DMS79 treated with DMSO at 0.1 percent for 48 hours (cell line): ENCODE measurements around the gene CFAP45.

ENCODE experiments used
- DNase-seq: peaks from one replicate; lab custom pipeline; 2025; lab: John Stamatoyannopoulos, UW

CFAP45 gene

DNA sequence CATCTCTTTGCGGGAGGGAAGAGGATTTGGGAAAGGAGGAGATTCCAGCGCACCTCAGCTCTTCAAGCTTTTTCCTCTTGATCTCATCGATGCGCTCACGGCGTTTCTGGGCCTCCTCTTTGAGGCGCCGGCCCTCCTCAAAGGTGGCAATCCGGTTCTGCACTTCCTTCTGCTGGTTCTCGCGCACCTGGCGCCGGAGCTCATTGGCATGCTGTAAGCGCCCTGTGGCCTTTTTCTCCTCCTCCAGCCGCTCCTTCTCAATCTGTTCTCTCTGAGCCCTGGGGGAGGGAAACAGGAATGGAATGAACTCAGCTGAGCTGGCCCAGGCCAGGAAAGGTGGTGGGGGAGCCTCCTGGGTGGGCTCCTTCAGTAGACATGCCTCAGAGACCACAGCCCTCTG lies 27.1 kb downstream of the CFAP45 start:
- DNase-seq: no peak

DNA sequence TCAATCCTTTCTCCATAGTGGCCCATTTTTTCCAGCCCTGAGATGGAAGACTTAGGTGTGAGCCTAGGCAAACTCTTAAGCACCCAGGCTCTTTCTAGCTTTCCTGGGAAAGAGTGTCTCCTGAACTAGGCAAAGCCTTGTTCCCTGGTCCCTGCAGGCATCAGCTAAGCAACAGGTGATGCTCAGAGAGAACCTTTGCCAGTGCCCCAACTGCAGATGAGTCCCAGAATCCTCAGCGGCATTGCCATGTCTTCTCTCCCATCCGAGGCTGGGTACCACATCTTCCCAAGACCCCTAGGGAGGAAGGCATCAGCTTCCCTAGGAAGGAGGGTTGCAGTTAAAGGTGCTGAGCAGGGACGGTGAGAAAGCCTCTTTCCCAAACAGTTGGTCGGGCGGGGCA lies 29.3 kb downstream of the CFAP45 start:
- DNase-seq: no peak

DNA sequence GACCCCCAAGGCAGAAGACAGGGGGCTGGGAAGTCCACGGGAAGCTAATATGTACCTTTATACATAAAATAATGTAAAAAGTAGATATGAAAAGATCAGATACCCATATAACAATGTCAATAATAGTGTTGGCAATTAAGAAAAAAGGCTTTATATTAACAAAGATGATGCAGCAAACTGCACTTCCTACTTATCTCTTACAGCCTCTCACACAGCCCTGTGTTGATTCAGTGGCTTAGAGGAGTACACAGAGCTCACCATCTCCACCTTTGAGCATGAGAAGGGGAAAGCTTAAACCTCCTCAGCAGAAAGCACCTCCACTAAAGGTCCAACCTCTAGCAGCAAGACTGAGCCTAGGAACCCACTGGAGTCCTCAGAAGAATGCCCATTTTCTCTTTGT lies 30.4 kb downstream of the CFAP45 start:
- DNase-seq: no peak

DNA sequence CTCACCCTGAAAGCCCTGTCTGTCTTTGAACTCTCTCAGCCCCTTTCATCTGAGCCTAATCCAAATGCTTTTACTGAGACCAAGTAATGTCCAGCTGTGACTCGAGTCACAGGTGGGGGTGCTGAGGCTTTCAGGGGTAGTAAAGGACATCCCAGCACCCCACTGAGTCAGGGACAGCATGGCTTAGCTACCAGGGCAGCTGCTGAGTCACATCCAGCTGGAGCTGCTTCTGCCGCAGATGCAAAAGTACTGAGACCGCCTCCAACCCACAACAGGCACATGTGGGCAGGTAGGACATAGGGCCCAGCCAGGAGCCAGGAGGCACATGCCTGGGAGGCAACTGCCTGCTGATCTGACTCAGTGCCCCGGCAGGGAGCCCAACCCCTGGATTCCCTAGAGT lies 30.8 kb downstream of the CFAP45 start:
- DNase-seq: no peak

DNA sequence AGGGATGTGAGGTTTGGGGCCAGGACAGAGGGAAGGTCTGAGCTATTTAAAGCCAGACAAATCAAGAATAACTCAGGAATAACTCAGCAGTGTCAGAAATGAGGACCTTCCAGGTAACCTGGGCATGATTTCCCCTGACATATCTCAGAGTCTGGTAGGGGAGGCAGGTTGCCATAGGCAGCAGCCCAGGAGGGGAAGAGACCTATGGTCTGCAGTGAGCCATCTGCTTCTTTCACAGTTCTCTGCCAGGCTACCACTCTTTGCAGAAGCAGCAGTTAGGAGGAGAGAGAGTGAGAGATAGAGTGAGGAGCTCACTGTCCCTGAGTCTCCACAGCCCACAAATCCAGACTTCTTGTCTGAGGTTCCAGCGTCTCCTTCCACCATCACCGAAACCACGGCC lies 31.2 kb downstream of the CFAP45 start:
- DNase-seq: no peak

DNA sequence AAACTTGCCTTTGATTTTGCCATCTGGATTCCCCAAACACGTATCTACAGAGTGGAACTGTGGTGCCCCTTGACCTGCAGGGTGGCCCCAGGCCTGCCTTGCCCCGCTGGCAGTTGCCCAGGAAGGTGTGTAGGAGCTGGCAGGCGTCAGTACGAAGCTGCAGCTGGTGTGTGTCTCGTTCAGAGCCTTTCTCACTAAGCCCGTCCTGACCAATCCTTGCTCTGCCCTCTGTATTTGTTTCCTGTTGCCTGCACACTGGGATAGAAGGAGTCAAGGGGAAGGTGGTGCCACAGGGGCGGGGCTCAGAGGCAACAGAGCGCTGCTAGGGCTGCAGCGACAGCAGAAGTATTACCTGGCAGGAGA lies 32.3 kb downstream of the CFAP45 start:
- peak; percentile 96 for DNase-seq

DNA sequence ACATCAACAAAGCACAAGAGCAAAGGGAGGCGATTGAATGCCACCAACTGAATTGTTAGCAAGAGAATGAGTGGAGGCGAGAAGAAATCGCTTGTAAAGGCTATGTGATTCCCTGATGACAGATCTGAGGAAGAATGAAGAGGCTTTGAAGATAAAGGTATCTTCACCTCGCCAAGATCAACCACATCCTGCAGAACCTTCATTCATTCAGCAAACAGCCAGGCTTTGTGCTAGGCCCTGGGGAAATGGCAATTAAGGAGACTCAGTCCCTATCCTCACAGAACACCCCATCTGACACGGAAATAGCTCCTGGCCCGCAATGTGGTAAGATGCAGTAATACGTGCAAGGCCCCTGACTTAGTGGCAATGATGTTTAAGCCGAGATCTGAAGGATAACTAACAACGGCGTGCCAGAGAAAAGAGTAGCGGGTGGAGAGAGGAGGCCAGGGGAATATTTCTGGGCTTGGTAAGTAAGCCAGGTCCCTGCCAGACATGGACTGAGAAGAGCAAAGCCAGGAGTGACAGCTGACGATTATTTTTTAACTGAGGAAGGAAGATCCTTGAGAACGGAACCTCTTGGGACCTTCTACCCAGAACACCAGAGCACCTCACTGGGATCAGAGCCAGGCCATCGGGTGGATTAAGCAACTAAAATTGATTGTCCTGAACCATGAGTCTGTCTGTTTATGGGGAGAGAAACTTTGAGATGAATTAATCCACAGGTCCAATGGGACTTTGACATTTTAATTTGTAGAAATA lies 32.9 kb downstream of the CFAP45 start:
- no peak for DNase-seq

DNA sequence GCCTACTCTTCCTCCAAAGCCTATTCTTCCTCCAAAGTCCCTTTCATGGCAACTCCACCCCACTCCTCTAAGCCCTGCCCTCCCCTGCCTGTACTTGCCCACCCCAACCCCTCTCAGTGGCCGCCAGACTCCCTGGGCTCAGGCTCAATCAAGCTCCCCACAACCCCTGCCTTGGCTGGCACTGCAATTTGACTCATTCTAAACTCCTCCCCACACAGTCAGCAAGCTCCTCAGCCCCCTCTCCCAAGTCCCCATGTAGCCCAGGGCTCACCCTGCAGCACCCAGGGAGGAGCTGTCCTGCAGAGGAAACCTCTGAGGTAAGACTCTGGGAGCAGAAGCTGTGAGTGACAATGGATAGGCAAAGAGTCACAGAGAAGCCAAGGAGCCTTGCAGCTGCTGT lies 33.9 kb downstream of the CFAP45 start:
- DNase-seq: no peak

DNA sequence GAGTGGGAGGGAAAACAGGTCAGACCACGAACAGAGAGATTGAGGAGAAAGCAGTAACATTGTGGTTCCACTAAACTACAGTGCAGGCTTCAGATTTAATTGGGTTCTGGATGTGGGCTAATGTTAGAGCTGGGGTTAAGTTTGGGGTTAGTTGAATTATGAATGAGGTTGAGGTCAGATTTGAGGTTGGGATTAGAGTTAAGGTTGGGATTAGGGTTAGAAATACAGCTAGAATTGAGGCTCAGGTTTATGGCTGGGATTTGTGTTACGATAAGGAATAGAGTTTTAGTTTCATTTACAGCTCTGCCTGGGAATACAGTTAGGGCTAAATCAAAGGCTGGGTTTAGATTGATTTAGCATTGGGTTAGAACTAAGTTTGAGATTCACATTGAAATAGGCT lies 35.7 kb downstream of the CFAP45 start:
- DNase-seq: no peak

DNA sequence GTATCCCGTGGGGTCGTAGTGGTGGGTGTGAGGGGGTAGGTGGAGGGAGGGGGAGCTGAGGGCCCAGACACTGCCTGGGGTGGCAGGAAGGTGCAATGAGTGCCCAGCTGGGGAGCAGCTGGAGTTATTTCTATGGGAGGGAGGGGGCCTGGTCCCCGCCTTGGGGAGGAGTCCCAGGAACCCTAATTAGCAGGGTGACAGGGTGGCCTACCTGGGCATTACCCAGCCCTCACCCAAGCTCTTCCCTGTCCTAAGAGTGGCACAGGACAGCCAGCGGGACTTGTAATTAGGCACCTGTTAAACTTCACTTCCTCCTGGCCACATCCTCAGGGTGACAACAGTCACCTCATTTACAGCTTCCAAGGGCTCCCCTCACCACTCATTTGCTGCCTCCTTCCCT lies 37.4 kb downstream of the CFAP45 start, which contains the start of gene VSIG8:
TSS of gene VSIG8 (minus strand) at position 101 of the 400 bp plus-strand sequence. CDS start 136 bp downstream, outside the sequence.
- no peak for DNase-seq

DNA sequence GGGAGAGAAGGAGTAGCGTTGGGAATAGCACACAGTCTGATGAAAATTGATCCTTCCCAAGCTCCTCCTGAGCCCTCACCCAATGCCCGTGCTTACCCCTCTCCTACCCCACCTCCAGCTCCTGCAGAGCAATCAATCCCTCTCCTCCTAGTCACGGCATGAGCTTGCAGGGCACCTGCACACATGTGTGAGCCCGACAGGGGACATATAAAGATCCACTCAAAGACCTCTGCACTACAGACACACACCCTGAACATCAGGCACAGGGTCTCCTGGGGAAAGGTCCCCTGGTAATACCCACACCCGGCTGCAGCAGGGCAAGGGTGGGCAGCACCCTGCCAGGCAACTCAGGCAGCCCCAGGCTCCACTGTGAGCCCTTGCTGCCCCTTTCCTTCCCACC lies 37.9 kb downstream of the CFAP45 start:
- no peak for DNase-seq

DNA sequence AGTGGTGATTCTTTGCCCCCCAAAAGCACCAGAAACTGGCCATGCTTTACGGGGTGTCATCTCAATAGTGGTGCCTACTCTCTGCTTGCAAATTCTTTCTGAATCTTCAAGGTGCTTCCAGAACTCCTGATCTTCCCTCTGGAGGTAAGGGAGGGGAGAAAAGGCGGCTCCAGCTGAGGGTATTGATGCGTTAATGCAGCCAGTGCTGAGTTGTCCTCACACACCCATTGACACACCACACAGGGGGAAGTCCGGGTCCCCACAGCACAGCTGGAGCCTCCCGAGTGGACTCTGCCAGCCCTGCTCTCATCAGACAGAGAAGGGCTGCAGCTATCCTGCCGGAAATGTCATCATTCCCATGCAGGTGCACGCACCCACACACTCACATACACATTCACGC lies 38.7 kb downstream of the CFAP45 start:
- DNase-seq: no peak

DNA sequence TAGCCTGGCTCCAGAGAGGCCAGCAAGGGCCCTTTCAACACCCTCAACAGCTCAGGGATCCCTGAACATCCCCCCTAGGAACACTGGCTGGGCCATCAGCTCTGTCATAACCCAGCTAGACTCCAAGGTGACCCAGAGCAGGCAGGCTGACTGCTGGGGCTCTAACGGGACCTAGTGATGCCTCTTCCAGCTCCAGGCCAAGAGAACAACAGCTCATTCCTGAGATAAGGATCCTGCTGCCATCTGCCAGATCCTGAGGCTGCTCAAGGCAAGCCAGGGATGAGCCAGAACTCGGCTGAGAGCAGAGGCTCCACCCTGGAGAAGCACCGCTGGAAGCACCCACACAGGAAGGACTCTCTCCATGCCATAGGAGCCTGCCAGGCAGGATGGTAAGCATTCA lies 39.5 kb downstream of the CFAP45 start:
- no peak for DNase-seq

DNA sequence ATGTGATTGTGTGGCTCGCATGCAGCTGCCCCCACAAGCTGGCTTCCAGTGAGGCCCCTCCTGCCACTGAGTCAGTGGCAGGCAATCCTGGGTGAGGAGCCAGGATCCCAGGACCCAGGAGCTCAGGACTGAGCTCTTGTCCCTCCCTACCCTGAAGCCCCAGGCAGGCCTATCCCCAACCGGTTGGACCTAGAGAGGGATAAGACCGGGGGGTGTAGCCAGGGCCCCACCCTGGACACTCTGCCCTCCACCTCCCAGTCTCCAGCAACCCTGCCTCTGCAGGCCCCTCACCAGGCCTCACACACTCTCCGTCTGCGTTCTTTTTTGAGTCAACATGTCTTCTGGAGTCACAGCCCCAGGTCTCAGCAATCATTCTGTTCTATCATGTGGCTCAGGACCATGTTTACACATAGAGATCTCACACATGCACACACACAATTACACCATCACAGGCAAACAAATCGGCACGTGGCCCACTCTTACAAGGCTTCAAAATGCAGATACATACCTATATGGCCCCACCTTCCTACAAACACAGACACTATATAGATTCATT lies 40.1 kb downstream of the CFAP45 start:
- DNase-seq: no peak

DNA sequence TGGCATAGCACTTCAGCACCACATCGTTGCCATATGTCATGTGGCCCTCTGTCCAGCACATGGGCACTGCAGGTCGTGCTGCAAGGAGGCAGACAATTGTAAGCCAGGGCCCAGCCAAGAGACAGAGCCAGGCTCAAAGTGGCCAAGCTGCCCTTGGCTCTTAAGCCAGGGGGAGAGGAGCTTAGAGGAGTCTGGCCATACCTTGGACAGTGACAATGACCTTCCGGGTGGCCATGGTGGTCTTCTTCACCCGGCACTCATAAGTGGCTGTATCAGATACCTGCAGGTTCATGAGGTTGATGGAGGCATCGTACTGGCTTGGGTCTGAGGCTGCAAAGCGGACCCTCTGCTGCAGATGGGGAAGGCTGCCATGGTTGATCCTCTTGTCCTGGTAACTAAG lies 42.1 kb downstream of the CFAP45 start:
- DNase-seq: no peak

DNA sequence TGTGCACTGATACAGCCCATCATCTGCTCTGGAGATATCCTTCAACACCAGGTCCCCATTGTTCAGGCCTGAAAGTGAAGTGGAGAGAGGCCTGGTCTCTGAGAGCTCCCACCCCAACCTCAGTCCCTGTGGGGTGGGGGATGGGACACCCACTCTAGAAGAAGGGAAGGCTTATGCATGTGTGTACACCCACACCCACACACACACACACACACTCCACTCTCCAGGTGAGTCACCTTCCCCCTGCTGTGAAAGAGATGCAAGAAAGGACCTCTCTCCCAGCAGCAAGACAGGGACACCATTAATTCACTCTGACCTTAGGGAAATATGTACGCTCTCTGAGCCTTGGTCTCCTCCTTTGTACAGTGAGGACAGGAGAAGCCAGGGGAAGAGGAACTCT lies 43.4 kb downstream of the CFAP45 start:
- no peak for DNase-seq

DNA sequence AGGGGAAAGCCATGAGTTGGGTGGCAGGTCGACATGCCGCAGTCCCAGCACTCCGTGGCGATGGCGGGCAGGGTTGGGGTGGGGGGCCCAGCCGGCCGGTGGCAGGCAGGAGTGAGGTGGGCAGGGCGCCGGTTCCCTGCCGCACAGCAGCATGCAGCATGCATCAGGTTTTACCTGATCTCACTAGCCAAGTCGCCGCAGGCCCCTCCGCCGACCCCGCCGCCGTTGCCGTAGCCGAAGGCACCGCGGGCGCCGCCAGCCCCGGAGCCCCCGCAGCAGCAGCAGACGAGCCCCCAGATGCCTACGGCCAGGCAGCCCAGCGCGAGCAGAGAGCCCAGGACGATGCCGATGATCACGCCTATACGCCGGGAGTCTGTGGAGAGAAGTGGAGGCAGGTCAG lies 44.3 kb downstream of the CFAP45 start:
- no peak for DNase-seq

DNA sequence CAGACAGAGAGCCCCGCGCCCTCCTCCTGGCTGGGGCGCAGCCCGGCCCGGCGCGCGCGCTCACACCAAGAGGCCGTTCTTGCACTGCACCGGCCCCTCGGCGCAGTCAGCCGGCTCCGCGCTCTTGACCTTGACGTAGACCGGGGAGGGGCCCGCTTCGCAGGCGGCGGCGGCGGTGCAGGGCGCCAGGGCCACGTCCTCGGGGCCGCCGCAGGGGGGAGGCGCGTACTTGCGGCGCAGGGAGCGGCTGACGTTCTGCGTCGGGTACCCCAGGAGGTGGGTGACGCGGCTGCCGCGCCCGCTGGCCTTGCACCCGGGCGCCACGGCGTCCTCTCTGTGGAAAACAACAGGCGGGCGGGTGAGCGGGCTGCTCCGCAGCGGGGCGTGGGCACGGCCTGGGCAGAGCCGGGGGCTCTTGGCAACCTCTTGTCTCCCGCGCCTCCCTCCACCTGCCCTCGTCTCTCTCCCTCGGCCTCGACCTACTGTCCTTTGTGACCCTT lies 45.2 kb downstream of the CFAP45 start:
- peak; percentile 80 for DNase-seq

DNA sequence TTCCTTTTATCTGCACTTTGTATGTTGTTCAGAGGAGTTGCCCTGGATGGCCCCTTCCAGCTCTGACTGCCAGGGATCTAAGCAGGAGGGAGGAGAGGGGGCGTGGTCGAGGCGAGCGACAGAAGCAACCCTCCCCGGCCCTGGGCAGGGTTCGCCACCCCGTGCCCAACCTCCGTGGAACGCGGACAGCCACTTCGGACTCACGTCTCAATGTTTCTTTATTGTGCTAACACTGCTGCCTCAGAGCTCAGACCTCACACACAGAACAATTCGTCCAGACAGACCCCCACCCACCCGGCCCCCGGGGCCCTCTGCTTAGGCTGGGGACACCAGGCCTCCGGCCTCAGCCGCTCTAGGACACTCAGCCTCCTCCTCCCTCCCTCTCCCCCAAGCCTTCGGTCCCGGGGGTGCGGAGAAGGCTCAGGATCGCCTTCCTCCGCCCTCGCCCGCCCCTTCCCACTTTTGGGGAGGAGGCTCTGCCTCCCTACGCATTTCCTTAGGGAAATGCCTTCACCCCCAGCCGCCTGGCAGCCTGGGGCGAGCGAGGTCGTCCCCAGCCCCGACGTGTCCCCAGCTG lies 45.8 kb downstream of the CFAP45 start:
- peak; percentile 83 for DNase-seq

DNA sequence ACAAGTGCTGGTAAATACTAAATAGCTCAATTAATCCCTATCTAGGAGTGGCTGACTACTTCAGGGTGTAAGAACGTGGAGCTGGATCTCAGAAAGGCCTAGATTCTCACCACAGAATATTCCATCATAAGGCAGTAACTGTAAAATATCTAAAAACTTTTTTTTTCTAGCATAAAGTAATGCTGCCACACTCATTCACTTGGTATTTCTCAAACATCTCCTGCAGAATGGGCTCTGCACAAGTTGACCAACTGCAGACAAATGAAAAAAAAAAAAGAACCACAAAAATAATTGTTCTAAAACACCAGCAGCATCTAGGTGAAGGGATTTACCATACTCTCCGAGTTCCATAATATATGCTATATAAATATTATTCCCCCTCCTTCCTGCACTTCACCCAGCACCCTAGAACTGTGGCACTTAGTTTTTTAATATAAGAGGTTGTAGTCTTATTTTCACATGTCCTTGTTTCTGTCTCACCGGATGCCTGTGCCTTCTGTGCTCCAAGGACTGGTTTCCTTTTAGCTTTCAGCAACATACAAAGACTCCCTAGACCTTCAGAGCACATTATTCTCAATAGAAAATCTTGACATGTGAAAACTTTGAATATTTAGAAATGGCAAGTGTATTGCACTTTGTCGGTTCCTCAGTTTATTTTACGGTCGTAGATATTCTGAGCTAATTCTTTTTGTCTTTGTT lies 46.4 kb downstream of the CFAP45 start:
- no peak for DNase-seq

DNA sequence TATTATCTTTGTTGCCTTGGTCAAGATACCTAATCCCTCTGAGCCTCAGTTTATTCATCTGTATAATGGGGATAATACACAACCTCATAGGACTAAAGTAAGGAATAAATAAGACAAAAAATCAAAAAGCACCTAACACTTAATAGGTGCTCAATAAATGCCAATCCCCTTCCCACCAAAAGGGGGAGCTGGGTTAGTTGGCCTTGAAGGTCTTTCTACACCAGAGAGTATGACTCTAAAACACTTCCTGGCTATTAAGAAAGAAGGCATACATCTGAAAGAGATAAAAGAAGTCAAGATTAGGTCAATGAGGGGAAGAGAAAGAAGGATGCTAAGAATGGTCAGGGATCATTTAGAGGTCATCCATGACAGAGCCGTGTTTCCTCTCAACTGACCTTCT lies 48.6 kb downstream of the CFAP45 start:
- DNase-seq: no peak

DNA sequence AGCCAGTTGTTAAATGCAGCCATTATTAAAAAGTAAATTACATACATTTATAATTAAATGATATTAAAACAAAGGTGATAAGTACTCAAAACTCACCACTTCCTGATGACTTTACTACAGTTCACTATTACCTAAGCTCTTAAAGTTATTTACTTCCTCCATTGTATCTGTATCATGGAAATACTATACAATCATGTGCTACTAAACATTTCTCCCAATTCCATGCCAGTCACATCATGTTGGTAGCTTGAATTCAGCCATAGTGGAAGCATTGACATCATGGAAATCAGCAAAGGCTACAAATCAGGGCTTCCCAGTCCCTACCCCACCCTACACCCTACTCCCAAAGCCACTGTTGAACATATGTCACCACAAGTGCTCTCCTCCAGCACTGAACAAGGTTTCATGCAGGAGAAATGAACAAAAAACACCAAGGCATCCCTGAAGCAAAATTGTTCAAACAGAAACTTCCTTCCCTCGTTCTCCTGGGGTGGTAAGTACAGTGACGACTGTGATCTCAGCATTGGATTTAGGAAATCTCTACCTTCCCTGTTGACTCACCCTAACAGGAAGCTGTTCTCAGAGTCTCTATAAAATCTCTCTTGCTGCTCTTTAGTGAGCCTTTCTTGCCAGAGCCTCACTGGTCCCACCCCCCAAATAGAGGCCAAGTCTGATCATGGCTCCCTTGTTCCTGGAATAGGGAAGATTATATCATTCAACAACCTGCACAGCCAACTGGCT lies 50.2 kb downstream of the CFAP45 start:
- no peak for DNase-seq
